Stimulated activated CD4-positive, alpha-beta T cell treated with anti-CD3 and anti-CD28 coated beads, Interleukin-15, amount 100 ng/mL, for 1 hour (primary cell): ENCODE results near the gene GAS6.

Experiments
- DNase-seq, 2 donors: peaks; one replicate each; pipeline ENCODE4 v3.0.0-alpha.2; 2020; ENCODE audit warnings: low read depth in 1 of 2, low spot score in 1 of 2

Gene GAS6

DNA sequence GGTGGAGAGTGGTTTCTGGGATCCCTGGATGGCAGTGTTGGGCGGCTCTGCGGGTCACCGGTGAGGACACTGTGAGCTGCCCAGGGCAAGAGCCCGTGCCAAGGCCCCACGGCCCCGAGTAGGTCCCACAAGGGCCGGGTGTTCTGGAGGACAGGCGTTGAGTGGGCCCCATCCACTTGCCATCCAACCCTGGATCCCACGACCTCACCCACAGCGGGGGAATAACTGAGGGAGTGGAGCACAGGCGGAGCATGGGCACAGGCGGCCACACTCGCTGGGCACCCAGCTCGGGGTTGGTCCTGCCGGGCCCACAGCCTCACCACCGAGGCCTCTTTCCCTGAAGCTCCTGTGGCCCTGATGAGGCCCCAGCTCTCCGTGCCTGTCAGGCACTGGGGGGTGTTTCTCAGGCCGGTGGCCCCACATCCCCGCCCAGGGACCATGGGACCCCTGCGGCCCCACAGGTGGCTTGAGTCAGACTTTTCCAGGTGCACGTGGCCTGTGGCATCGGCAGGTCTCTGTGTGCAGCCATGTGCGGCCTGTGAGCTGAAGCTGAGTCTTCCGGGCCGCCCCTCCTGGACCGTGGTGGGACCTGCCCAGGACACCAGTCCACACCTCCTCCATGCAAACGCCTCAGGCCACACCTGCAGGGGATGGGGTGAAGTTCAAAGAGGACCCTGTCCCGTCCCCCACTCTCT, 88.3 kb downstream of the GAS6 start:
- no peak for DNase-seq

DNA sequence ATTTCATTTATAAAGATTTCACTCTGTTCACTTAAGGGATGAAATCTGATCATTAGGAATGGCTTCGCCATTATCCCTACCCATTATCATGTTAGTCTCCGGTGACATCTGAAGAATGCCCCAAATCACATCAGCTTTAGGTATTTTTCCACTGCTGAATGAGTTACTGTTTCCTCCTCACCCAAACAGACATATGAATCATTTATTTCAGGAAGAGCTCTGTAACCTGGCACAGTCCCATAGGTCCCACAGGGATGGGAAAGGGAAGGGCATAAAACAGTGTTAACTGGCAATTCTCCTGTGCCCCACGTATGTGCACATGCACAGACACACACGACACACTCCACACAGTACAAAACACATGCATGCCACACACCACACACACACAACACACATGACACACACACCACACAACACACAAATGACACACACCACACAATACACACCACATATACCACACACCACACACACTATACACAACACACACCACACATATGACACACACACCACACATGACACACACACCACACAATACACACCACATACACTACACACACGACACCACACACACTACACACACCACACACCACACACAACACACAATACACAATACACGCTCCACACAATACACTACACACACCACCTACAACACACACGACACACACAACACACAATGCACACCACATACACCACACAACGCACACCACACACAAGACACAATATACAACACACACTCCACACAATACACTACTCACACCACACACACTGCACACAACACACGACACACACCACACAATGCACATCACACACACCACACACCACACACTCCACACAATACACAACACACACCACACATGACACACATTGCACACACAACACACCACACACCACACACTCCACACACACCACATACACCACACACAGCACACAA, 89.4 kb downstream of the GAS6 start:
- DNase-seq, result no peak

DNA sequence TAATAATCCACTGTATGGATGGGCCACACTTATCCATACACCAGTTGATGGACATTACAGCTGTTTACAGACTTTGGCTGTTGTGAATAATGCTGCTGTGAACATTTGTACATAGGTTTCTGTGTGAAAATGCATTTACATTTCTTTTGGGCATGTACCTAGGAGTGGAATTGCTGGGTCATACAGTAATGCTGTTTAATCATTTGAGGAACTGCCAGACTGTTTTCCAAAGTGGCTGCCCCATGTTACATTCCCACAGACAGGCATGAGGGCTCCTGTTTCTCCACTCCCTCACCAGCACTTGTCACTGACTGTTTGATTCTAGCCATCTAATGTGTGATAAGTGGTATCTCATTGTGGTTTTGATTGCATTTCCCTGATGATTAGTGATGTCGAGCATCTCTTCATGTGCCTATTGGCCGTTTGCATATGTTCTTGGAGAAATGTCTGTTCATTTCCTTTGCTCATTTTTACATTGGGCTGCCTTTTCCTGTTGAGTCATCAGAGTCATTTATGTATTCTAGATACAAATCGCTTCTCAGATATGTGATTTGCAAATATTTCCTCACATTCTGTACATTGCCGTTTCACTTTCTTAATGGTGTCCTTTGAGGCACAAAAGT, 92.1 kb downstream of the GAS6 start:
- DNase-seq, result no peak

DNA sequence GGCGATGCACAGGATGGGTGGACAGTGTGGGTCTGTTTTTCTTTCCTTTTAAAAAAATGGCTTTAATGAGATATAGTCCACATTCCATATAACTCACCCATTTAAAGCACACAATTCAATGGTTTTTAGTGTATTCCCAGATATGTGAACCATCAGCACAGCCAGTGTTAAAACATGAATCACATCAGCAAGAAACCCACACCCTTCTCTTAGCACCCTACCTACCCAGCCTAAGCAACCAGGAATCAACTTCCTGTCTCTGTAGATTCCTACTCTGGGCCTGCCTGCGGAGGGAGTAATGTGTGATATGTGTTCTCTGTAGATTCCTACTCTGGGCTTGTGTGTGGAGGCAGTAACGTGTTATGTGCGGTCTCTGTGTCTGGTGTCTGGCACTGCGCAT, 92.9 kb downstream of the GAS6 start:
- DNase-seq, result no peak
